Astrocyte (in vitro differentiated cells and primary cell): ENCODE data around the gene AP4B1. TPM values are rescaled to one million over a fixed set of nuclear protein-coding genes. Genes with fewer than 3 reads are reported as not detected.

Experiments
- DNase-seq: peaks from one replicate; pipeline ENCODE4 v3.0.0-alpha.2; 2010; ENCODE audit warnings: low read depth
- FAIRE-seq: peaks from 2 replicates; lab custom pipeline; 2011; peaks lifted over from hg19 to GRCh38; lab: Jason Lieb, UNC
- H2AFZ ChIP-seq: 2 replicates; pipeline ENCODE4 v1.6.0; 2012; ENCODE audit warnings: low read depth, low read length, inconsistent platforms
- H3K27ac ChIP-seq: 2 replicates; pipeline ENCODE4 v1.5.1; 2011; ENCODE audit warnings: low read depth, low read length, inconsistent platforms
- H3K27me3 ChIP-seq: 2 replicates; pipeline ENCODE4 v1.6.0; 2011; ENCODE audit warnings: low read length, inconsistent platforms; ENCODE audit not compliant: insufficient read depth
- H3K36me3 ChIP-seq: 2 replicates; pipeline ENCODE4 v1.5.1; 2011; ENCODE audit warnings: low read length, inconsistent platforms; ENCODE audit not compliant: insufficient read depth
- H3K4me1 ChIP-seq: 2 replicates; pipeline ENCODE4 v1.5.1; 2011; ENCODE audit warnings: low read length, inconsistent platforms; ENCODE audit not compliant: insufficient read depth
- H3K4me2 ChIP-seq: 2 replicates; pipeline ENCODE4 v1.6.0; 2012; ENCODE audit warnings: low read length, inconsistent platforms
- H3K4me3 ChIP-seq: 2 replicates; pipeline ENCODE4 v1.5.1; 2011; ENCODE audit warnings: low read depth, mild to moderate bottlenecking, low read length, inconsistent platforms; ENCODE audit not compliant: insufficient read depth
- H3K79me2 ChIP-seq: 2 replicates; pipeline ENCODE4 v1.6.0; 2012; ENCODE audit warnings: mild to moderate bottlenecking, low read length, inconsistent platforms; ENCODE audit not compliant: insufficient read depth
- H3K9ac ChIP-seq: 2 replicates; pipeline ENCODE4 v1.6.0; 2012; ENCODE audit warnings: mild to moderate bottlenecking, low read length, inconsistent platforms
- H3K9me3 ChIP-seq: 2 replicates; pipeline ENCODE4 v1.5.1; 2012; ENCODE audit warnings: low read depth, mild to moderate bottlenecking, low read length, inconsistent platforms; ENCODE audit not compliant: insufficient read depth
- H4K20me1 ChIP-seq: 2 replicates; pipeline ENCODE4 v1.6.0; 2012; ENCODE audit warnings: low read length, inconsistent platforms; ENCODE audit not compliant: insufficient read depth
- H3K27ac Mint-ChIP-seq: one replicate; pipeline ENCODE4 v1.8.0; 2021; ENCODE audit warnings: mild to moderate bottlenecking, mixed read lengths; ENCODE audit not compliant: unreplicated experiment
- H3K27me3 Mint-ChIP-seq: one replicate; pipeline ENCODE4 v1.8.0; 2021; ENCODE audit warnings: low read depth, mixed read lengths; ENCODE audit not compliant: unreplicated experiment
- H3K36me3 Mint-ChIP-seq: one replicate; pipeline ENCODE4 v1.8.0; 2021; ENCODE audit warnings: low read depth, mixed read lengths; ENCODE audit not compliant: unreplicated experiment
- H3K4me1 Mint-ChIP-seq: one replicate; pipeline ENCODE4 v1.8.0; 2021; ENCODE audit warnings: low read depth, mixed read lengths; ENCODE audit not compliant: unreplicated experiment
- H3K4me3 Mint-ChIP-seq: one replicate; pipeline ENCODE4 v1.8.0; 2021; ENCODE audit warnings: mild to moderate bottlenecking, moderate library complexity, mixed read lengths; ENCODE audit not compliant: unreplicated experiment
- H3K9me3 Mint-ChIP-seq: one replicate; pipeline ENCODE4 v1.8.0; 2021; ENCODE audit warnings: mild to moderate bottlenecking, mixed read lengths; ENCODE audit not compliant: unreplicated experiment
- CTCF ChIP-seq: IDR thresholded peaks from 2 replicates; pipeline ENCODE4 v1.5.1; 2011; ENCODE audit warnings: low read depth, mild to moderate bottlenecking, inconsistent platforms, low read length, moderate library complexity; ENCODE audit not compliant: insufficient read depth
- EZH2 ChIP-seq: IDR thresholded peaks from 2 replicates; pipeline ENCODE4 v1.6.1; 2012; ENCODE audit warnings: mild to moderate bottlenecking, low read length, inconsistent platforms; ENCODE audit not compliant: insufficient read depth
- total RNA-seq: library from RNA; stranded (reverse); gene quantifications from 2 replicates; pipeline ENCODE4 v1.2.1, GENCODE V29; 2021

Gene AP4B1
- total RNA-seq, 1 donor from 2014 or later, result 14.9 TPM

DNA sequence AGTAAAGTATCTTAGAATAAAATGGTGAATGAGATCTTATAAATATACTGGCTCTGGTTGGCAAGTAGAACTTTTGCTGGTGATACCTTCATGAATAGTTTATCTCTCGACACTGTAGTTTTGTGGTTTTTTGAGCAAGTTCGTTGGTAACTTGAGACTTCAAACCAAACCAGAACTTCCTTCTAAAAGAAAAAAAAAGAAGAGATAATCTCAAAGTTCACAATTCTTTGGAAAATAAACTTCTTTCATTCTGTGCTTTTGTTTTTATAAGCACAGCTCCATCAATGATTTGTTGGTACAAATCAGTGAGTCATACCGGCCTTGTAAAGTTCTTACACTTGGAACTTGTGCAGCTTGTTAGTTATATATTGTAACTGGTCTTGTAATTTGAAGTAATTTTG, 26.9 kb upstream of the AP4B1 start:
- no peak for FAIRE-seq
- peaks cover 62% of the 10 kb centered on the region for H4K20me1 ChIP-seq
- H3K79me2 ChIP-seq, result peaks cover 71% of the 10 kb centered on the region
- peak overlapping the region; percentile 97 for H3K4me3 Mint-ChIP-seq
- peaks cover 30% of the 10 kb centered on the region for H3K4me1 ChIP-seq
- peak overlapping the region; percentile 95 for H3K4me3 ChIP-seq
- DNase-seq, result peak; percentile 87
- no peaks in the 10 kb centered on the region for H3K9me3 Mint-ChIP-seq
- no peaks in the 10 kb centered on the region for H3K36me3 Mint-ChIP-seq
- H3K27me3 Mint-ChIP-seq, result no peaks in the 10 kb centered on the region
- H3K27me3 ChIP-seq, result no peaks in the 10 kb centered on the region
- TF ChIP-seq CTCF (no peak), EZH2 (no peak)
- peak overlapping the region; percentile 93 for H3K27ac ChIP-seq
- no peaks in the 10 kb centered on the region for H3K9me3 ChIP-seq
- H2AFZ ChIP-seq, result no peak overlapping the region
- peak overlapping the region; percentile 96 for H3K27ac Mint-ChIP-seq
- H3K9ac ChIP-seq, result peak overlapping the region; percentile 99
- H3K36me3 ChIP-seq, result no peaks in the 10 kb centered on the region
- H3K4me2 ChIP-seq, result peak overlapping the region; percentile 96
- peaks cover 28% of the 10 kb centered on the region for H3K4me1 Mint-ChIP-seq

- Histone ChIP-seq H2AFZ (peak overlapping the region; percentile 83), H3K9ac (peak overlapping the region; percentile 99), H3K36me3 (no peaks in the 10 kb centered on the region), H3K9me3 (no peaks in the 10 kb centered on the region), H3K4me2 (peak overlapping the region; percentile 96), H3K27ac (peak overlapping the region; percentile 93), H3K4me3 (peak overlapping the region; percentile 95), H3K27me3 (no peaks in the 10 kb centered on the region), H3K79me2 (peaks cover 63% of the 10 kb centered on the region), H4K20me1 (peaks cover 56% of the 10 kb centered on the region), H3K4me1 (peaks cover 30% of the 10 kb centered on the region)
- peaks cover 28% of the 10 kb centered on the region for H3K4me1 Mint-ChIP-seq
- no peaks in the 10 kb centered on the region for H3K27me3 Mint-ChIP-seq
- peak overlapping the region; percentile 97 for H3K4me3 Mint-ChIP-seq
- H3K27ac Mint-ChIP-seq, result peak overlapping the region; percentile 96
- no peaks in the 10 kb centered on the region for H3K9me3 Mint-ChIP-seq
- DNase-seq (peak; percentile 66), FAIRE-seq (no peak)
- no peak for TF ChIP-seq EZH2
- TF ChIP-seq CTCF, result no peak
- no peaks in the 10 kb centered on the region for H3K36me3 Mint-ChIP-seq
Measured at GRCh38 chr1:113930499-113931161, 26.0 kb upstream of the AP4B1 start.

- H3K27me3 ChIP-seq, result no peaks in the 10 kb centered on the region
- H3K4me3 Mint-ChIP-seq, result peak overlapping the region; percentile 97
- H3K27me3 Mint-ChIP-seq, result no peaks in the 10 kb centered on the region
- peak overlapping the region; percentile 96 for H3K27ac Mint-ChIP-seq
- H3K36me3 Mint-ChIP-seq, result no peaks in the 10 kb centered on the region
- peak overlapping the region; percentile 96 for H3K4me2 ChIP-seq
- H2AFZ ChIP-seq, result peak overlapping the region; percentile 83
- H3K79me2 ChIP-seq, result peaks cover 55% of the 10 kb centered on the region
- peak overlapping the region; percentile 93 for H3K27ac ChIP-seq
- peaks cover 49% of the 10 kb centered on the region for H4K20me1 ChIP-seq
- TF ChIP-seq CTCF (no peak), EZH2 (no peak)
- no peaks in the 10 kb centered on the region for H3K36me3 ChIP-seq
- peaks cover 28% of the 10 kb centered on the region for H3K4me1 Mint-ChIP-seq
- no peaks in the 10 kb centered on the region for H3K9me3 ChIP-seq
- FAIRE-seq (no peak), DNase-seq (peak; percentile 14)
- H3K9ac ChIP-seq, result peak overlapping the region; percentile 99
- H3K4me3 ChIP-seq, result peak overlapping the region; percentile 95
- peaks cover 30% of the 10 kb centered on the region for H3K4me1 ChIP-seq
- H3K9me3 Mint-ChIP-seq, result no peaks in the 10 kb centered on the region
Measured at GRCh38 chr1:113929750-113930498, 25.3 kb upstream of the AP4B1 start.
